ENCODE measurements around the gene CMSS1. TPM values are rescaled to one million over a fixed set of nuclear protein-coding genes. Genes with fewer than 3 reads are reported as not detected.

Gene CMSS1
- total RNA-seq, 1 experiment from 2014 or later = 86.3 TPM

GRCh38 chr3:99795573-99795972 is 22.1 kb upstream of the CMSS1 start:
- no TSS peak for BruUV-seq (replicated peaks)
- Histone ChIP-seq H3K27me3 (ENCODE audit: control insufficient read depth, insufficient read depth, low read length) (peaks cover 18% of the 10 kb centered on the region), H3K27ac (ENCODE audit: low read length) (no peak overlapping the region), H3K4me1 (ENCODE audit: control insufficient read depth, insufficient read depth, low read length) (no peaks in the 10 kb centered on the region), H3K4me3 (ENCODE audit: low read depth in 2 of 2, low read length in 2 of 2) (no peak overlapping the region), H3K9me3 (ENCODE audit: control insufficient read depth, insufficient read depth, low read depth, low read length) (no peaks in the 10 kb centered on the region), H3K36me3 (ENCODE audit: control insufficient read depth, insufficient read depth, low read length) (no peaks in the 10 kb centered on the region)
- TF ChIP-seq CTCF (IDR thresholded peaks at IDR 0.05) (no peak), TCF7L2 (IDR thresholded peaks at IDR 0.05; ENCODE audit: low read depth, low read length) (no peak), SIN3A (IDR thresholded peaks at IDR 0.05; ENCODE audit: borderline replicate concordance, insufficient read depth, low read depth, low read length) (no peak), POLR2AphosphoS5 (IDR thresholded peaks at IDR 0.05; ENCODE audit: low read depth, low read length) (no peak), REST (IDR thresholded peaks at IDR 0.05; ENCODE audit: insufficient read depth in 1 of 2, low read depth in 2 of 2, low read length in 1 of 2) (no peak)
- CTCF ChIA-PET = no interaction called here
- POLR2A ChIA-PET = no interaction called here
- in situ Hi-C loops (cut with HindIII; ENCODE audit: low pct_unique_long_range_greater_than_20kb, low sequenced_read_pairs) (no loop called here), intact Hi-C loops (cut with micrococcal nuclease; ENCODE audit: unreplicated experiment) (no loop called here)
- no peak for ATAC-seq
- no peak for DNase-seq (ENCODE audit: low read depth, low spot score)

- intact Hi-C loops (cut with micrococcal nuclease; ENCODE audit: unreplicated experiment) (no loop called here), in situ Hi-C loops (cut with HindIII; ENCODE audit: low pct_unique_long_range_greater_than_20kb, low sequenced_read_pairs) (no loop called here)
- no peak for TF ChIP-seq TCF7L2 (IDR thresholded peaks at IDR 0.05; ENCODE audit: low read depth, low read length)
- TF ChIP-seq REST (IDR thresholded peaks at IDR 0.05; ENCODE audit: insufficient read depth in 1 of 2, low read depth in 2 of 2, low read length in 1 of 2) = no peak
- TF ChIP-seq CTCF (IDR thresholded peaks at IDR 0.05) = no peak
- TF ChIP-seq POLR2AphosphoS5 (IDR thresholded peaks at IDR 0.05; ENCODE audit: low read depth, low read length) = no peak
- TF ChIP-seq SIN3A (IDR thresholded peaks at IDR 0.05; ENCODE audit: borderline replicate concordance, insufficient read depth, low read depth, low read length) = no peak
- Histone ChIP-seq H3K9me3 (ENCODE audit: control insufficient read depth, insufficient read depth, low read depth, low read length) (no peaks in the 10 kb centered on the region), H3K36me3 (ENCODE audit: control insufficient read depth, insufficient read depth, low read length) (no peaks in the 10 kb centered on the region), H3K27ac (ENCODE audit: low read length) (no peak overlapping the region), H3K4me1 (ENCODE audit: control insufficient read depth, insufficient read depth, low read length) (no peaks in the 10 kb centered on the region), H3K4me3 (ENCODE audit: low read depth in 2 of 2, low read length in 2 of 2) (no peak overlapping the region), H3K27me3 (ENCODE audit: control insufficient read depth, insufficient read depth, low read length) (no peaks in the 10 kb centered on the region; the same call in 1 of the 2 replicates)
- BruUV-seq (replicated peaks) = no TSS peak
- DNase-seq (ENCODE audit: low read depth, low spot score) (no peak), ATAC-seq (no peak)
- ChIA-PET CTCF (no interaction called here), POLR2A (interaction anchor here (0.5 kb wide), 1 partner anchor 50 kb away, joined by 3 read pairs; no protein-coding TSS in a partner anchor)
These were observed 18.2 kb upstream of the CMSS1 start for GRCh38 chr3:99799422-99799821.
